KBM-7 (cell line): Measurements from ENCODE around the gene CSNK2A1.
"Not testable (repeated sequence)": the region's sequence is repeated elsewhere in the genome, so short reads cannot be mapped to it uniquely, and the experiment has no call there.

Source experiments
- DNase-seq: peaks from one replicate; pipeline ENCODE4 v3.0.0-alpha.2; 2015
- in situ Hi-C: fragments of 300-500 bp; cut with MboI; formaldehyde crosslinking; loops from 2 replicates; pipeline ENCODE4 v1.14.3; 2020; ENCODE audit warnings: low sequenced_read_pairs, low pct_unique_long_range_greater_than_20kb, mixed read lengths

Gene CSNK2A1

DNA sequence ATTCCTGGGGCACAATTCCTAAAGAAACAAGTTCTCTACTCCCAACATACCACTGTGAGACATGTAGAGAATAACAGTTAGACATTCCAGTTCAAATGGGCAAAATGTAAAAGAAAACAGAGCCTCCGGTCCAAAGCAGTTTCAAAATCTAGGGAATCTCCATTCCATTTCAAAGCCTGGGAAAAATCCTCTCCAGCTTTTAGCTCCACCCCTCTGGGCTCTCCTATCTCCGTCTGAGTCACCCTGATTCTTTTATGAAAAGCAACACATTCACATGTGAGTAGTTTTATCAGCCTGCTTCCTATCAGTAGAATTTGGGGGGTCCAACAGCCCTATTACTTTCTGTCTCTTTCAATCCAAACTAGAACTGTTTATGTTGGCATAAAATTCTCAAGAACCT lies 3.7 kb downstream of the CSNK2A1 start:
- in situ Hi-C loops: no loop called here
- no peak for DNase-seq

DNA sequence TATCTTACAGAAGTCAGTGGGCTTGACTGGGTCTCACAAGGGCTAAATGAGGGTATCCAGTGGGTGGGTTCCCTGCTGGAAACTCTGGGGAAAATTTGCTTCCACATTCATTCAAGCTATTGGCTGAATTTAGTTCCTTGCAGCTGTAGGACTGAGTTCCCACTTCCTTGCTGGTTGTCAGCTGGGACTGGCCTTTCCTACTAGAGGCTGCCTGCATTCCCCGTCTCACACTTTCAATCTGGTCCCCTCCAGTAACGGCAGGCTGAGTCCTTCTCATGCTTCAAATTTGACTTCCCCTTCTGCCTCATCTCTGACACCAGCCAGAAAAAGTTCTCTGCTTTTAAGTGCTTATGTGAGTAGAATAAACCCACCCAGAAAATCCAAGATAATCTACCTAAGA lies 4.4 kb downstream of the CSNK2A1 start:
- in situ Hi-C loops: no loop called here
- DNase-seq: peak; percentile 48

DNA sequence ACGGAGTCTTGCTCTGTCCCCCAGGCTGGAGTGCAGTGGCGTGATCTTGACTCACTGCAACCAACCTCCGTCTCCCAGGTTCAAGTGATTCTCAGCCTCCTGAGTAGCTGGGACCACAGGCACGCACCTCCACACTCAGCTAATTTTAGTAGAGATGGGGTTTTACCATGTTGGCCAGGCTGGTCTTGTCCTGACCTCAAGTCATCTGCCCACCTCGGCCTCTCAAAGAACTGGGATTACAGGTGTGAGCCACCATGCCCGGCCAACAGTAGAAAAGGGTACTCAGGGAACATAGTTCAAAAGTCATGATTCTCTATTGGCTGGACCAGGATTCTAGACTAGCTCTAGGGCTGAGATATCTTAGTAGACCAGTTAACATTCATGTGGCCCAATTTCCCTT lies 5.6 kb downstream of the CSNK2A1 start:
- DNase-seq: no peak
- in situ Hi-C loops: no loop called here

DNA sequence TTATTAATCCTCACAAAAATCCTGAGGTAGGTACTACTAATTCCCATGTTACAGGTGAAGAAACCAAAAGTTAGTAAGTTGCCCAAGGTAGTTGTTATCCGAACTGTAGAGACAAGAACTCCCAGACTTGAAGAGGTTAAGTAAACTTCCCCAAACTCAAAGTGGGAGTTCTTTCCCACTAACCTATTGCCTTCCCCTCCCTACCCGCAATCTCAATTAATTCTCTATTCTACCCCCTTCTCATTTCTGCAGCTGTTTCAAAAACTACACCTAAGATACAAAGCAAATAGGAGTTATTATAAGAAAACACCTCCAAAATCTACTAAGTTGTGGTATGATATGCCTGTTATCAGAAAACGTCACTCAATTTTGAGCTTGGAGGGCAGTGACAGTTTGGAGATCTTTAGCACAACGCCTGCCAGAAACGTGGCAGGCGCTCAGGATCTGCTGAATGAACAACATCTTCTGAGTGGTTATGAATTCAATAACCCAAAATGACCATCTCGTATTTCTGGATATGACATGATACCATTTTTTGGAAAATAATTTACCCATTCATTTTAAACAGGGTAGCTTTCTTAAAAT lies 7.1 kb downstream of the CSNK2A1 start:
- in situ Hi-C loops: no loop called here
- peak; percentile 30 for DNase-seq

DNA sequence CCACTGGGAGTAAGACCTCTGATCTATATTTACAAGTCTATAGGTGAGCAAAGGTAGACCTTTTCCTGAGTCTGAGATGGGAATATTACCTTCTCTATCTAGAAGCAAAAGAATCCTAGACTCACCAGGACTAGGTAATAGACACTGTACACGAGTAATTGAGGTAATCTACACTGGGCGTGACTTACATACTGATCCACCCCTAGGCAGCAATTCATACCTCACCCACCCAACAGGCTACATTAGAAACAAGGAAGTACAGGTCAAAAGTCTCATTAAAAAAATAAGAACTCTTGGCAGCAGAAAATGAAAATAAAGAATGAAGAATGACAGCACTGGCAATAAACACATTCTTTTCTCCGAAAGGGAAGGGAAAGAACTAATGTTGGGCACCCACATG lies 7.6 kb downstream of the CSNK2A1 start:
- in situ Hi-C loops: no loop called here
- peak; percentile 34 for DNase-seq

DNA sequence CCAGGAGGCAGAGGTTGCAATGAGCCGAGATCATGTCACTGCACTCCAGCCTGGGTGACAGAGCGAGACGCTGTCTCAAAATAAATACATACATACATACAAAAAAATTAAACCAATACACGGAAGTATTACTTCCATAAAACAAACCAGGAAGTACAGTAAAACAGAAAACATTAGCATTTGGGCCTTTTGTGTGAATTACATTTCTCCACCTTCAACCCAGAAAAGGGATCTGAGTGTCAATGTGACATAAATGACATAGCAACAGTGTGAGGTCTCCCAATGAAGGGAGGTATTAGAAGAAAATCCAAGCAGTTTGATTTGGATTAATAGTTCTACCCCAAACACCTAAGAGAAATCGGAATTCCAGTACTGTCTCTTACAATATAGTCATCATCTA lies 10.1 kb downstream of the CSNK2A1 start:
- in situ Hi-C loops: no loop called here
- no peak for DNase-seq

DNA sequence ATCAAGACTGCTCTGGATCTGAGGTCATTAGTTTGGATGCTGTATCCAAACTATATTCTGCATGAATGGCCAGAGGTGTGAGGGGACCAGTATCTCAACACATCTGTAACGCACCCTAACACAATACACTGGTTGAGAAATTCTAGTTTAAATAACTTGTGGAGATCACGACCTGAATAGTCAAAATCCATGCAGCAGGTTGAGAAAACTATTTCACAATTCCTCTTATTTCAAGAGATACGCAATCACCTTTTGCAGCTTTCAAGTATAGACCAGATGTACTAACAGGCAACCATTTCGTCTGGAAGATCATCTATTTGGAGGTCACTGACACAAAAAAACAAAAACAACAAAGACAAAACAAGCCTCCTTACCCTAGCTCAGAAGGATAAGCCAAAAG lies 11.1 kb downstream of the CSNK2A1 start:
- in situ Hi-C loops: no loop called here
- DNase-seq: no peak

DNA sequence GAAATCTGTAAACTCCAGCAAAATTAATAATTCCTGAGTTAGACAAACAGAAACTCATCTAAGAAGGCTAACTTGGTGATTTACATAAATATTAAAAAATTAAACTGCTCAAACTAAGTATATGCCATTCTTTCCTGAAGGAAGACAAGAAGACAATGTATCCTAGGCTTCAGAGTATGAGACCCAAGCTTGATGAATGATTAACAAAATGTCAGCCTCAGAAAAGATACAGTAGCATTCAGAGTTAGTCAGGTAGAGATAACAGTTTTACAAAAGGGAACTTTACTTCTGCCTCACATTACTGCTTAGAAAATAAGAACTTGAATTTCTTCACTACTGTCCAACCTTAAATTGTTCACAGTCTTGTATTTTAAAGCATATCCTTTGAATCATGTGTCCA lies 12.0 kb downstream of the CSNK2A1 start:
- no peak for DNase-seq
- in situ Hi-C loops: no loop called here

DNA sequence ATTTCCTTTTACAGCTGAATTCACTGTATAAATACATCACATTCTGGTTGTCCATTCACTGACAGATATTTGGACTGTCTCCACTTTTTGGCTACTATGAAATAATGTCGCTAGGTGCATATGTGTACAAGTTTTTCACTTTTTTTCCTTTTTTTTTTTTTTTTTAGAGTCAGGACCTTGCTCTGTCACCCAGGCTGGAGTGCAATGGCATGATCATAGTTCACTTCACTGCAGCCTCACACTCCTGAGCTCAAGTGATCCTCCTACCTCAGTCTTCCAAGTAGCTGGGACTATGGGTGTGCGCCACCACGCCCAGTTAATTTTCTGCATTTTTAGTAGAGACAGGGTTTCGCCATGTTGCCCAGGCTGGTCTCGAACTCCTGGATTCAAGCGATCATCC lies 13.3 kb downstream of the CSNK2A1 start:
- DNase-seq: no peak
- in situ Hi-C loops: no loop called here

DNA sequence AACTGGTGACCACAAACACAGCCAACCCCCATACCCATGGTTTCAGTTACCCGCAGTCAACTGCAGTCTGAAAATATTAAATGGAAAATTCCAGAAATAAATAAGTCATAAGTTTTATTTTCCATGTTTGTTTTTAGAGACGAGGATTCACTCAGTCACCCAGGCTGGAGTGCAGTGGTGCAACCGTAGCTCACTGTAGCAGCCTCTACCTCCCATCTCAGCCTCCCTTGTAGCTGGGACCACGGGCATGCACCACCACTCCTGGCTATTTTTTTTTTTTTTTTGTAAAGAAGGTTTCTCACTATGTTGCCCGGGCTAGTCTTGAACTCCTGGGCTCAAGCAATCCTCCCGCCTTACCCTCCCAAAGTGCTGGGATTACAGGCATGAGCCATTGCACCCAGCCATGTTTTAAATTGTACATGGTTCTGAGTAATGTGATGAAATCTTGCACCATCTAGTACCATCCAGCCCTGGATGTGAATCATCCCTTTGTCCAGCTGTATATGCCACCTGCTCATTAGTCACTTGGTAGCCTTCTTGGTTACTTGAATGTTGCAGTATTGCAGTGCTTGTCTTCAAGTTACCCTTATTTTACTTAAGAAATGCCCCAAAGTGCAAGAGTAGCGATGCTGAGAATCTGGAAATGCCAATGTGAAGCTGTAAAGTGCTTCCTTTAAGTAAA lies 14.5 kb downstream of the CSNK2A1 start:
- no peak for DNase-seq

DNA sequence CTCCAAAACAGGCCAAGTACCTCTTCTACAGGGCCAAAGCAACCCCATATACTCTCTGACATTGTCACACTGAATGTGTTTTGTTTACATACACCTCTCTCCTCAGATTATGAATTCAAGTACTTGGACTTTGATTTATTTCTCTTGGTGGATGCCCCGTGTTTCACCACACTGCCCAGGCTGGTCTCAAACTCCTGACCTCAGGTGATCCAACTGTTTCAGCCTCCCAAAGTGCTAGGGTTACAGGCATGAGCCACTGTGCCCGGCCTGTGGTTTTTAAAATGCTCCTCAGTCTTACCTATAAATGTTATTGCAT lies 16.1 kb downstream of the CSNK2A1 start:
- DNase-seq: no peak
- in situ Hi-C loops: no loop called here

More for the DNA sequence above, 14.5 kb downstream of the CSNK2A1 start:
- in situ Hi-C loops: no loop called here

DNA sequence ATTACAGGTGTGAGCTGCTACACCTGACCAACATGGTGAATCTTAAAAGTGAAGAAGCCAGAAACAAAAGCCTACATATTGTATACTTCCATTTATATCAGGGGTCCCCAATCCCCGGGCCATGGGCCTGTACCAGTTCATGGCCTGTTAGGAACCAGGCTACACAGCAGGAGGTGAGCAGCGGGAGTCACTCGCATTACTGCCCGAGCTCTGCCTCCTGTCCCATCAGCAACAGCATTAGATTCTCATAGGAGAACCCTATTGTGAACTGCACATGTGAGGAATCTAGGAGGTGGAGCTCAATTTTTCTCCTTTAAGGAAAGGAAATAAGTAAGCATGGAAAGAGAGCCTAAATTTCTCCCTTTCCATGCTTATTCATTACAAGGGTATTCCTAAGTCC lies 21.7 kb downstream of the CSNK2A1 start:
- in situ Hi-C loops: no loop called here
- no peak for DNase-seq

DNA sequence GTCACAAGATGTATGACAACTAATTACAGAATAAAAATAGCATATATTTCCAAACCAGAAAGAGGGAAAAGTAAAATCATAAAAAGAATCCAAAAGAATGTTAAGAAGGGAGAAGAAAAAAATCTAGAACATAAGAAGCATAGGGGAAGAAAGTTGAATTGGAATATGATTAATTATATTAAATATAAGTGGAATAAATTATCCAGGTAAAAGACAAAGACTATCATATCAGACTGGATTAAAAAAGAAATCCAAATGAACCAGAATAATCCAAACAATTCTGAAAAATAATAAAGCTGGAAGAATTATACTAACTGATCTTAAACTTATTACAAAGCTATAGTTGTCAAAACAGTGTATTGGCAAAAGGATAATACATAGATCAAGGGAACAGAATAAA lies 23.6 kb downstream of the CSNK2A1 start:
- in situ Hi-C loops: no loop called here
- no peak for DNase-seq

DNA sequence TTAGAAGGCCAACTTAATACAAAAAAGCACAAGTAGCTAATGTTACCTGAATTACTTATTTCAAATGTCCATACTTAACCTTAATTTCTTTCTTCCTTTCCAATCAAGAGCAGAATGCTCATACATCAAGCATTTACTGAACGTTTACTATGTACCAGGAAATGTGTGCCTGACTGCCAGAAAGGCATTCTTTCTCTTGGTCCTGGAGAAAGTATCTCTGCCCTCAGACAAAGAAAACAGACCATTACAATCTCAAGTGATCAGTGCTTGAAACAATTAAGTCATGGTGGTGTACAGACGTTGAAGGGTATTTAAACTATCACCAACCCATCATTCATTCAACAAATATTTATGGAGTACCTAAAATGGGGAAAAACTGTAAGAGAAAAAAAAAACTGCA lies 26.4 kb downstream of the CSNK2A1 start:
- no peak for DNase-seq
- in situ Hi-C loops: no loop called here

DNA sequence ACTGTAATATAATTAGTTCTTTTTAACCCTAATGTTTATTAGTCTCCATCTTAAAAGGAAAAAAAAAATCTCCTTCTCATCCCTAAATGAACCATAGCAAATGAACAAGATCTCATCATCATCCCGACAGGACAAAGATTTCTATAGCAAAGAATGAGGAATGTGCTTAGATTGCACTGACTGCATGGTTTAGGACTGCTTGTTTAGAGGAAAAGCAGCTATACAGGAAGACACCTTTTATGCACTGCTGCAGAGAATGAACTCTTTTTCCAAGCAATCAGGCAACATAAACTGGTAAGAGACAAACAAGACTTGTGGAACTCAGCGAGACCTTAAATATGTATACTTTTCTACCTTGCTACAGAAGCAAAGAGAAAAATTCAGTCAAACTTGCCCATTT lies 26.8 kb downstream of the CSNK2A1 start:
- DNase-seq: no peak
- in situ Hi-C loops: no loop called here

DNA sequence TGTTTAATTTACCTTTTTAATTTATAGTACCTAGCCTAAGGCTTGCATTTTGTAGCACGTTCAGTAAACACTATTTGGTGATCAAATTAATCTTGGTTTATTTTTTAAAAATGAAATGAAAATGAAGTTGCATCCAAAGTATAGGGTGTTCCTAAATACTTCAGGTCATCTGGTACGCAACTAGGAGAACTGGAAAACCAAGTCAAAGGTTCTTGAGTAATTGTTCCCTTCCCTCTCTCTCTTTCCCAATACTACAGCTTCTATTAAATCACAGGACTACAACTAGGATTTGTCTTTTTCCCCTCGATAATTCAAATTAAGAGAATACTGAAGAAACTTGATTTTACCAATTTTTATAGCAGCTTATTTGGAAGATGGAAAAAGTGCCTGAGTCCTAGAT lies 27.9 kb downstream of the CSNK2A1 start:
- DNase-seq: no peak
- in situ Hi-C loops: no loop called here

DNA sequence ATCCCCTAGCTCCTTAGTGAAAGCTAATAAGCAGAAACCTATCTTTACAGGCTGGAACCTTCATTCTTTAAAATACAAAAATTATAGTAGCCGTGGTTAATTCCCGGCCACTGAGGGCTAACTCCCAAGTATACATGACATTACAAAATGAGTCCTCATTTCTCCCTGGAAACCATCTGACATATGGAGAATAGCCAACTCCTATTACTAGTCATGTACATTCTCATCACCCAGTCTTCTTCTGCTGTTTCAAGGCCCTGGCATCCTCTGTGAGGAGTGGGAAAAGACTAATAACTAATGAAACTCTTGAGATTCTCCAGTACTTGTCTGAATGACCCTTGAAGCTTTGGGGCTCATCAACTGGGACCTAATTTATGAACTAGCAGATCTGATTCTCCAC lies 30.2 kb downstream of the CSNK2A1 start:
- in situ Hi-C loops: no loop called here
- no peak for DNase-seq

DNA sequence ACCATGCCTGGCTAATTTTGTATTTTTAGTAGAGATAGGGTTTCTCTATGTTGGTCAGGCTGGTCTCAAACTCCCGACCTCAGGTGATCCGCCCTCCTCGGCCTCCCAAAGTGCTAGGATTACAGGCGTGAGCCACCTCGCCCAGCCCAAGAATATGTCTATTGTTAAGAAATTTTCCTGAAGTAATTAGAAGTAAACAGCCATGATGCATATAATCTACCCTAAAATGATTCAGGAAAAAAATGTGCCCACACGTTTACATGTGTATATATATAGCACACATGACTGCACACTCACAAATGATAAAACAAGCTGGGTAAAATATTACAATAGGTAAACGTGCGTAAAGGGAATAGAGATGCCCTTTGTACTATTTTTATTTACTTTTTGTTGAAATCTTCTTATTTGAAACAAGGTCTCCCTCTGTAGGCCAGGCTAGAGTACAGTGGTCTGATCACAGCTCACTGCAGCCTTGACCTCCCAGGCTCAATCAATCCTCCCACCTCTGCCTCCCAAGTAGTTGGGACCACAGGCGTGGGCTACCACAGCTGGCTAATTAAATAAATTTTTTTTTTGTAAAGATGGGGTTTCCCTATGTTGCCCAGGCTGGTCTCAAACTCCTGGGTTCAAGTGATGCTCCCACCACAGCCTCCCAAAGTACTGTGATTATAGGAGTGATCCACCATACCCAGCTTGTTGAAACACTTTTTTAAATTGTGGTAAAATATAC lies 33.1 kb downstream of the CSNK2A1 start:
- DNase-seq, in situ Hi-C loops: not testable (repeated sequence)

DNA sequence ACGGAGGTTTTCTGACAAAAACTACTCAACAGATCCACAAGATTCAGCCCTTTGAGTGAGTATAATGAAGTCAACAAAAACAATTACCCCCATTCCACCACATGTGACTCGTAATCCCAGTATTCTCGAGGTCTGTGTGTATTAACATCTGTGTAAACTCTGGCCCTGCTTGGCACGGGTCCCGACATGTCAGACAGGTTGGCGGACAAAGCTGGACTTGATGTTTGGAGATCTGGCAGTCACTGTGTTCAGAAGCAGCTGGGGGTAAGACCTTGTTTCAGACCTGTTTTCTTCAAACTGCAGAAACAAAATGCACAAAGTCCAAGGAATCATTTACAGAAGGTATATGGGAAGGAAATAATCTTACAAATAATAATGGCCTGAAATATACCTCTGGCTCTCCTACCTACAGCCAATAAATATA lies 35.2 kb downstream of the CSNK2A1 start:
- in situ Hi-C loops, DNase-seq: not testable (repeated sequence)

DNA sequence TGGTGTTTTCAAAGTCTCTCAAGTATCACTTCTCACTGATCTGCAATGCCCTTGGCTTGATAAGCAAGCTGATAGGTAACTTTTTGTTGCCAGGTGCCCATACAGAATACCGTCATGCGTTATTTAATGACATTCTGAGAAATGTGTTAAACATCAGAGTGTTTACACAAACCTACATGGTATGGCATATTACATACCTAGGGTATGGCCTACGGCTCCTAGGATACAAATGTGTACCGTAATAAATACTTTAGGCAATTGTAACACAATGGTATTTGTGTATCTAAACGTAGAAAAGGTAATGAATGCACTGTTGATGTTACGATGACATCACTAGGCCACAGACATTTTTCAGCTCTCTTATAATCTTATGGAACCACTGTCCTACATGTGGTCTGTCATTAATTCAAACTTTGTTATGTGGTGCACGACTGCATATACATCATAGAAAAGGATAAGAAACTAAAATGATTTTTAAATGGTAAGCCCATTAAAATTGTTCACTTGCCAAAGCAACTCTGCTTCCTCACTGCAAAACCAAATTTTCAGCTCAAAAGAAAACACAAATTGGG lies 35.7 kb downstream of the CSNK2A1 start:
- in situ Hi-C loops: no loop called here
- DNase-seq: no peak
